ENCODE results near the gene ARV1. TPM values are rescaled to one million over a fixed set of nuclear protein-coding genes. Genes with fewer than 3 reads are reported as not detected.

ARV1 gene
- total RNA-seq (10 to 100 TPM; 10.6 to 13.4 TPM), polyA plus RNA-seq (10 to 100 TPM; 30.1 to 35.2 (median 30.9) TPM), total RNA-seq (1.5 to 13.9 (median 10.8) reads per million in 6 experiments)

- POLR2A ChIA-PET: interaction anchor here (0.6 to 3.6 kb wide), 9 partner anchors 10 to 263 kb away, joined by 3 to 25 read pairs (median 4); partner anchors contain the start of genes C1orf198, FAM89A and GNPAT
- Mint-ChIP-seq H3K9me3 (no peaks in the 10 kb centered on the region), H3K27me3 (no peaks in the 10 kb centered on the region), H3K4me3 (peak within 1 kb of the TSS in 9 of 10 donors; percentile 94 to 100 (median 98)), H3K27ac (peak within 1 kb of the TSS; percentile 66 to 99 (median 98)), H3K36me3 (peaks cover 0 to 13% (median 2%) of the 10 kb centered on the region in 3 donors), H3K4me1 (peaks cover 33 to 40% (median 36%) of the 10 kb centered on the region in 4 donors)
- DNase-seq (peak; percentile 88 to 98 (median 94)), ATAC-seq (peak; percentile 90 to 93)
Observed at GRCh38 chr1:230978491-230979388, at the start of gene ARV1, which contains the start of gene TTC13. ARV1 (plus strand) TSS chr1:230979094; CDS start chr1:230979106, 12 bp downstream. TTC13 (minus strand) TSS chr1:230978861; CDS start chr1:230978830, 31 bp downstream.

- DNase-seq (no peak), ATAC-seq (no peak)
- Mint-ChIP-seq H3K36me3 (peaks cover 0 to 79% (median 14%) of the 10 kb centered on the region in 3 donors), H3K9me3 (no peaks in the 10 kb centered on the region), H3K4me1 (peaks cover 0 to 7% (median 2%) of the 10 kb centered on the region in 4 donors), H3K27ac (peak overlapping the region in 1 of 10 donors; percentile 74), H3K27me3 (no peaks in the 10 kb centered on the region), H3K4me3 (no peak overlapping the region)
- POLR2A ChIA-PET: no interaction called here
Observed at GRCh38 chr1:230930986-230931385, 47.9 kb upstream of the ARV1 start.

- Mint-ChIP-seq H3K9me3 (no peaks in the 10 kb centered on the region), H3K4me1 (peaks cover 0 to 9% (median 4%) of the 10 kb centered on the region in 4 donors), H3K4me3 (no peak overlapping the region), H3K36me3 (peaks cover 0 to 80% (median 3%) of the 10 kb centered on the region in 3 donors), H3K27ac (peak overlapping the region in 7 of 10 donors; percentile 17 to 82 (median 41)), H3K27me3 (no peaks in the 10 kb centered on the region)
- ATAC-seq (no peak), DNase-seq (no peak)
- POLR2A ChIA-PET: no interaction called here
Observed at GRCh38 chr1:230935852-230936251, 43.0 kb upstream of the ARV1 start.

GRCh38 chr1:230936475-230936874 is 42.4 kb upstream of the ARV1 start:
- H3K36me3 Mint-ChIP-seq: peaks cover 0 to 76% (median 0%) of the 10 kb centered on the region in 3 donors
- DNase-seq: no peak
- POLR2A ChIA-PET: no interaction called here

GRCh38 chr1:230937371-230937770 is 41.5 kb upstream of the ARV1 start:
- peak overlapping the region in 2 of 10 donors; percentile 12 to 15 for H3K27ac Mint-ChIP-seq
- H3K4me3 Mint-ChIP-seq: no peak overlapping the region
- DNase-seq (no peak), ATAC-seq (no peak)
- no peaks in the 10 kb centered on the region for H3K27me3 Mint-ChIP-seq
- no peaks in the 10 kb centered on the region for H3K9me3 Mint-ChIP-seq
- H3K4me1 Mint-ChIP-seq: peaks cover 0 to 9% (median 4%) of the 10 kb centered on the region in 4 donors
- H3K36me3 Mint-ChIP-seq: peaks cover 0 to 73% (median 0%) of the 10 kb centered on the region in 3 donors
- POLR2A ChIA-PET: no interaction called here

More at GRCh38 chr1:230936475-230936874, 42.4 kb upstream of the ARV1 start:
- Mint-ChIP-seq H3K9me3 (no peaks in the 10 kb centered on the region), H3K4me1 (peaks cover 0 to 9% (median 4%) of the 10 kb centered on the region in 4 donors), H3K27ac (peak overlapping the region in 3 of 10 donors; percentile 15 to 31 (median 17)), H3K27me3 (no peaks in the 10 kb centered on the region), H3K4me3 (no peak overlapping the region)
- ATAC-seq: no peak

- POLR2A ChIA-PET: no interaction called here
- no peaks in the 10 kb centered on the region for H3K27me3 Mint-ChIP-seq
- H3K4me1 Mint-ChIP-seq: peaks cover 0 to 12% (median 8%) of the 10 kb centered on the region in 4 donors
- ATAC-seq (no peak), DNase-seq (no peak)
- H3K27ac Mint-ChIP-seq: peak overlapping the region in 4 of 10 donors; percentile 3 to 47 (median 6)
- H3K9me3 Mint-ChIP-seq: no peaks in the 10 kb centered on the region
- H3K4me3 Mint-ChIP-seq: no peak overlapping the region
- H3K36me3 Mint-ChIP-seq: peaks cover 0 to 64% (median 8%) of the 10 kb centered on the region in 3 donors
Observed at GRCh38 chr1:230938924-230939368, 39.9 kb upstream of the ARV1 start.

- DNase-seq (no peak), ATAC-seq (no peak)
- H3K27me3 Mint-ChIP-seq: no peaks in the 10 kb centered on the region
- peaks cover 0 to 67% (median 9%) of the 10 kb centered on the region in 3 donors for H3K36me3 Mint-ChIP-seq
- peak overlapping the region in 2 of 10 donors; percentile 2 to 29 for H3K27ac Mint-ChIP-seq
- H3K4me1 Mint-ChIP-seq: peaks cover 0 to 12% (median 8%) of the 10 kb centered on the region in 4 donors
- POLR2A ChIA-PET: no interaction called here
- no peaks in the 10 kb centered on the region for H3K9me3 Mint-ChIP-seq
- no peak overlapping the region for H3K4me3 Mint-ChIP-seq
Observed at GRCh38 chr1:230939806-230940489, 38.9 kb upstream of the ARV1 start.

GRCh38 chr1:230940848-230941247 is 38.0 kb upstream of the ARV1 start:
- peak overlapping the region in 1 of 10 donors; percentile 6 for H3K27ac Mint-ChIP-seq
- no peaks in the 10 kb centered on the region for H3K27me3 Mint-ChIP-seq
- no peak for DNase-seq
- POLR2A ChIA-PET: no interaction called here
- H3K36me3 Mint-ChIP-seq: peaks cover 0 to 68% (median 18%) of the 10 kb centered on the region in 3 donors
- no peaks in the 10 kb centered on the region for H3K9me3 Mint-ChIP-seq
- ATAC-seq: no peak
- H3K4me1 Mint-ChIP-seq: peaks cover 0 to 7% (median 6%) of the 10 kb centered on the region in 4 donors
- H3K4me3 Mint-ChIP-seq: no peak overlapping the region

- H3K27ac Mint-ChIP-seq: no peak overlapping the region
- peaks cover 5 to 70% (median 18%) of the 10 kb centered on the region in 3 donors for H3K36me3 Mint-ChIP-seq
- no peaks in the 10 kb centered on the region for H3K9me3 Mint-ChIP-seq
- H3K4me3 Mint-ChIP-seq: no peak overlapping the region
- ATAC-seq (no peak), DNase-seq (no peak)
- H3K27me3 Mint-ChIP-seq: no peaks in the 10 kb centered on the region
- POLR2A ChIA-PET: no interaction called here
- peaks cover 6 to 8% (median 7%) of the 10 kb centered on the region in 4 donors for H3K4me1 Mint-ChIP-seq
Observed at GRCh38 chr1:230943048-230943593, 35.8 kb upstream of the ARV1 start.

GRCh38 chr1:230948301-230948700 is 30.6 kb upstream of the ARV1 start:
- no peak for DNase-seq
- H3K4me3 Mint-ChIP-seq: no peak overlapping the region
- H3K9me3 Mint-ChIP-seq: no peaks in the 10 kb centered on the region
- peaks cover 4 to 17% (median 7%) of the 10 kb centered on the region in 4 donors for H3K4me1 Mint-ChIP-seq
- POLR2A ChIA-PET: no interaction called here
- peaks cover 10 to 74% (median 18%) of the 10 kb centered on the region in 3 donors for H3K36me3 Mint-ChIP-seq
- ATAC-seq: no peak
- H3K27me3 Mint-ChIP-seq: no peaks in the 10 kb centered on the region
- H3K27ac Mint-ChIP-seq: peak overlapping the region in 2 of 10 donors; percentile 27 to 44

GRCh38 chr1:230948903-230949302 is 30.0 kb upstream of the ARV1 start:
- Mint-ChIP-seq H3K27me3 (no peaks in the 10 kb centered on the region), H3K4me3 (no peak overlapping the region), H3K4me1 (peaks cover 4 to 17% (median 7%) of the 10 kb centered on the region in 4 donors), H3K27ac (peak overlapping the region in 1 of 10 donors; percentile 4), H3K9me3 (no peaks in the 10 kb centered on the region), H3K36me3 (peaks cover 10 to 78% (median 17%) of the 10 kb centered on the region in 3 donors)
- POLR2A ChIA-PET: no interaction called here
- ATAC-seq (no peak), DNase-seq (no peak)

- Mint-ChIP-seq H3K9me3 (no peaks in the 10 kb centered on the region), H3K4me1 (peaks cover 4 to 17% (median 7%) of the 10 kb centered on the region in 4 donors), H3K36me3 (peaks cover 10 to 80% (median 13%) of the 10 kb centered on the region in 3 donors), H3K27ac (no peak overlapping the region), H3K27me3 (no peaks in the 10 kb centered on the region), H3K4me3 (no peak overlapping the region)
- no peak for DNase-seq
- POLR2A ChIA-PET: interaction anchor here (1.6 kb wide), 1 partner anchor 28 kb away, joined by 4 read pairs; no protein-coding TSS in a partner anchor
- no peak for ATAC-seq
Observed at GRCh38 chr1:230950404-230950803, 28.5 kb upstream of the ARV1 start.

All from naive thymus-derived CD8-positive, alpha-beta T cell (primary cell).